Colon (tissue), 2 donors: ENCODE results near the gene PZP.

Experiments used
- FAIRE-seq: peaks from 2 replicates; lab custom pipeline; 2012; peaks lifted over from hg19 to GRCh38; lab: Jason Lieb, UNC
- donor health status: control.
- donor health status: control.

Gene PZP

GRCh38 chr12:9123781-9124382, 84.3 kb downstream of the PZP start:
- FAIRE-seq = no peak

- no peak for FAIRE-seq
These were observed 86.0 kb downstream of the PZP start for GRCh38 chr12:9122091-9122609.

DNA sequence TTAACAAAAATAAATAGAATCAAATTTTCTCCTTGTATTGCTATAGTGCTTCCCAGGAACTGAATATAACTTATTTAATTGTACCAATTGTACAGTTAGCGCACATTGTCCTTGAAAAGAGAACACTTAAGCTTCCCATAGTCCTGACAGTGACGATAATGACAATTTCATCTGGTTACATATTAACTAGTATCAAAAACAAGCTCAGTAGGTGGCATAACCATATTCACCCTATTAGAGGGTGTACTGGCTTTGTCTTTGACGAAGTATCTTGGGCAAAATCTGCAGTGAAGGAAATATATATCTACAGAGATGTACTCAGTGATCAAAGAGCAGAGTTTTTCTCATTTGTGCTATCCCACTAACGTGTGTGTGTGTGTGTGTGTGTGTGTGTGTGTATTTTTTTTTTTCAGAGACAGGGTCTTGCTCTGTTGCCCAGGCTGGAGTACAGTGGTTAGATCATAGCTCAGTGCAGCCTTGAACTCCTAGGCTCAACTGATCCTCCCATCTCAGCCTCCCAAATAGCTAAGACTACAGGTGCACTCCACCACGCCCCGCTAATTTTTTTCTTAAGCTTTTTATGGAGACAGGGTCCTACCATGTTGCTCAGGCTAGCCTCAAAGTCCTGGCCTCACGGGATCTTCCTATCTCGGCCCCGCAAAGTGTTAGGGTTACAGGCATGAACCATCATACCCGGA, 87.6 kb downstream of the PZP start:
- FAIRE-seq = no peak

GRCh38 chr12:9118158-9118557, 90.0 kb downstream of the PZP start:
- FAIRE-seq = no peak

DNA sequence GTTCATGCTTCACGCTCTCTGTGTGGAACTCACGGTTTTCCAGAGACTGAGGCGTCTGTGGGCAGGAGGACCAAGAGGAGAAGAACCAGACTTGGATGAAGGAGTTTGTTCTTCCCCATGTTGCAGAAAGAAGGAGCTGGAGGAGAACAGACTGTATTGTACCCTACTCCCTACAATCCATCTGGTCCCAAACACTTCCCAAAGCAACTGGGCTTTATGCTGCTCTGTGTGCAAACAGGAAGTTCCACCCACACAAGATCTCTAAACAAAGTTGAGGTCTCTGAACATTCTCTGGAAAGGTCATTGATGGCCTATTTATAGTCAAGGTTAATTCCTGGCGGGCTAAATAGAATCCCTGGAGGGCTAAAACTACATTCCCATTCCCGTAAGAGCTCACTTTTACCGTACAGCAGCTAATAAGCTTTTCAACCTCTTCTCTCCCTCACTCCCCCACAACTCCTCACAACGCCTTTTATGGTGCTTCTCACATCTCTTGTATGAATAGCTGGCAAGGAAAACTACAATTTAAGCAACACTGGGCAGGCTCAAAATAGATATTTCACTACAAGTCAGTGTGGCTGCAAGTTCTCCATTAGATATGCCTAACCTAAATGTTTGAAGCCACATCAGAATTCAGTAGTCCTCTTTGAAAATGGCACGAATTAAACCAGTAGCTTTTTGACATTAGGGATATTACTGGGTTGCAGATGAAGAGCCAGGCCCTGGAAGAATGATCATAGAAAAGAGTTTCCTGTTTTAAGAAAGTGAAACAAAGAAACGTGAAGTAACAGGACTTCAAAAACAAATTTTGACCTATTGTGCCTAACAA, 92.2 kb downstream of the PZP start, which contains the start of gene A2M:
Gene A2M, minus strand, starts transcription at position 189 of the 829 bp plus-strand sequence. Its CDS starts 70 bp downstream, at position 119.
- FAIRE-seq = no peak

DNA sequence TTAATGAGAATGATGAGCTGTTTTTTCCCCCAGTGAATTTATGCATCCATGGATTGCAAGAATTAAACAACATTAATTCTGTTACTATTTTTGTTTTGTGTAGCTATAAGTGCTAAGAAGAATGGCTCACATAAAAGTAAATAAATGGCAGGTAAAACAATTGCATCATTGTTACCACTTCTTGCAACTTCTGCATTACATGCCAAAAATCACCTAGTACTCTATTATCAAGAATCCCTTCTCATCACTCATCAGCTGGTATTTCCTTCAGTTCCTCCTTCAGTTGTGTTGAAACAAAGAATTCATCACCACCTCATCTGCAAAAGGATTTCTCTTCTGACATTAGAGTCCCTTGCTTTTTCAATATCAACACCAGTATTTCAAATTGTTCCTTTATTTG, 93.2 kb downstream of the PZP start:
- FAIRE-seq = no peak

- no peak for FAIRE-seq
These were observed 94.2 kb downstream of the PZP start for GRCh38 chr12:9113987-9114309.

DNA sequence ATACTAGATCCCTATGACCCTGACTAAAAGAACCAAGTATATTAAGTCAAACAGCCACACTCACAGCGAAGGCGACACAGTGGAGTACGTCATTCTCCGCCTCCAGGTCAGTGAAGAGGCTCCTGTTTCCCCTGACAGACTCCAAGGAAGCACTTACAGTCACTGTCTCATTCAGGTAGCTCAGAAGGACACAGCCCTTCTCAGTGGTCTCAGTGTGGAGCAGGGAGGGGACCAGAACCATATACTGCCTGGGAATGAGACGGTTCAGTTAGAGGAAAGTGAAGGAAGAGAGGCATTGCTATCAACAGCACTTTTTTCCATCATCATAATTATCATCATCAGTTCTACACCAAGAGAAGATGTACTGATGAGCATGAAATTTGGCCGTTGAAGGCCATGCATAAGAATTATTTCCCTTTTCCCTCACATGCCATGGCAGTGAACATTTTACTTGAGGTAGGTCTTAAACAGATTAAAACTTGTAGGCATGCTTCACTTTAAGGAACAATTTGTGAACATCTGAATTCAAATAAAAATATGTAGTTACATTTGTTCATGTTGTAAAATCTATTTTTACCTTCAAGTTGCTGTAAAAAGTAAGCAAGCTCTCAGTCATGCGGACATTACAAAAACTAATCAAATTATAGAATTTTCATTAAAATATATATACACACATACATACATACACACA, 94.8 kb downstream of the PZP start:
- FAIRE-seq = no peak

GRCh38 chr12:9112076-9112853, 95.9 kb downstream of the PZP start:
- no peak for FAIRE-seq

- no peak for FAIRE-seq
These were observed 96.7 kb downstream of the PZP start for GRCh38 chr12:9111525-9111924.

- peak; percentile 18 for FAIRE-seq
These were observed 98.3 kb downstream of the PZP start for GRCh38 chr12:9109737-9110491.

DNA sequence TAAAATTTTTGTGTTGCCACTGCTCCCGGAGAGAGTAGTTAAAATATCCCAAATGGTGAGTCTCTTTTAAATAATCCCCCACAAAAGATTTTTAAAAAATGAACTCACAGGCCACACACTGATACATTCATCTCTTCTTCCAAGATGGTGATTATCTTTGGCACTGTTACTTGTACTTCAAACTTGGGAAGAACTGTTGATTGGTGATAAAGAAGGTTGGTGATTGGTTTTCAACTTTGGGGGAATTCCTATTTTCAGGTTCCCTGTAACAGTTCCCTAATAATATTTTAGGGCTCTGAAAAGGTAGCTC, 99.0 kb downstream of the PZP start:
- no peak for FAIRE-seq

- no peak for FAIRE-seq
These were observed 99.5 kb downstream of the PZP start for GRCh38 chr12:9108504-9109212.

GRCh38 chr12:9107542-9107873, 100.7 kb downstream of the PZP start:
- no peak for FAIRE-seq

GRCh38 chr12:9106610-9107541, 101.3 kb downstream of the PZP start:
- no peak for FAIRE-seq

DNA sequence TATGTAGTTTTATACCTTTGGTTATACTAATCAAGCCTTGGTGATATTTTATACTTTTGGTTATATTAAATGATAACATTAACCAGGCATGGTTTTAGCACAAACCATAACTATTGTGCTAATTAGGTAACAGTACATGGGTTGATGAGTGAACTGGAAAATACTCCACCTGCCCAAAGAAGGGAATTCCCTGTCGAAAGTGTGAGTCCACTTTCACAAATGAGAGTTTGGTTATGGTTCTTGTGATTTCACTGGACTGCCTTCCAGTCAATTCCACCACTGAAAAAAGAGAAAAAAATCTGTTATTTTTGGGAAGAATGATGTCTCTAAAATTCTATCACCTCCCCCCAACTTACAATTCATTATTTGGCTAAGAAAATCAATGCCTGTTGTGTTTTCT, 102.1 kb downstream of the PZP start:
- no peak for FAIRE-seq

DNA sequence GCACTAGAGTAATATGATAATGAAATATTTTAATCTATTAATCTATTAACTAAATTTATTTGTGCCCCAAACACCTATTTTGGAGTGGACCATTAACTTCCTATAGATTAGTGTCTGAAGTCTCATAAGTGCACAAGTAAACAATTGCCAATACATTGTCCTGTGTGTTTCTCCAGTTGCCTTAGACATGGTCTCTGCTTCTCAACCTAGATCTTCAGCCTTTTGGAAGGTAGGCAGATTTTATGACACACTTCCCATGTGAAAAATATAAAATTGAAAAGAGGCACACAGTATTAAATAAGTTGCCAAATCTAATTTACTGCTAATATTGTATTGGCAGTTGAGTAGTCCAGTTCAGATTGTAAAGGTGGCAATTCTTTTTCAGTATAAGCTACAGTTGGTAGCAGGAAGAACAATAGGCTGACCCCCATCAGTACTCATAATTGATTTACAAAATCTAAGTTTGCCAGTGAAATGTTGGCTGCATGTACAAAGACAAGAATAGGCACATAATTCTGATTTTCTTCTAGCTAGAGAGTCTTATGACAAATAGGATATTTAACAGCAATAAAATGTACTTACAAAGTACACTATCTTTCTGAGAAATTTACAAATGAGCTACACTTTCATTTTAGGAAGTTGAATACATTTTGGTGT, 103.3 kb downstream of the PZP start:
- FAIRE-seq = no peak

GRCh38 chr12:9104087-9104486, 104.1 kb downstream of the PZP start:
- FAIRE-seq = no peak
